ENCODE data around the gene SCP2D1. TPM values are rescaled to one million over a fixed set of nuclear protein-coding genes. Genes with fewer than 3 reads are reported as not detected.

The SCP2D1 gene
- total RNA-seq, 4 donors from 2014 or later: not detected

DNA sequence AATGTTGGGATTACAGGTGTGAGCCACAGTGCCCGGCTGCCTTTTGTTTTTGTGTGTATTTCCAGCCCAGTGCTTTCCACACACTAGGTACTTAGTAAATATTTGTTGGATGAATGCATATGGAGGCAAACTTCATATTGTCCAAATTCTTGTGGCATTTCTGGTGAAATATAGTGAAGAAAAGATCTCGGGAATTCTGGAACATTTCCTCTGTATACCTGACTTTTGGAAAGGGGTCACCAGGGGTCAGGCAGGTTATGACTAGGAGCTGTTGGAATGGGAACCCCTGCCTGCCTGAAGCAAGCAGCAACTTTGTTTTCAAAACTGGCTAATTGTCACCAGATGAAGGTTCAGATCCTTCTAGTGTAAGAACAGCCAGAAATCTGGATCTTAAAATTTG, 12.1 kb upstream of the SCP2D1 start:
- Histone ChIP-seq H3K36me3 (no peaks in the 10 kb centered on the region), H3K9me3 (peaks cover 0 to 3% (median 0%) of the 10 kb centered on the region in 3 donors), H3K4me3 (no peak overlapping the region), H3K27ac (no peak overlapping the region), H3K4me1 (no peaks in the 10 kb centered on the region), H3K27me3 (no peaks in the 10 kb centered on the region)
- no peak for ATAC-seq
- TF ChIP-seq, protein P1, sequence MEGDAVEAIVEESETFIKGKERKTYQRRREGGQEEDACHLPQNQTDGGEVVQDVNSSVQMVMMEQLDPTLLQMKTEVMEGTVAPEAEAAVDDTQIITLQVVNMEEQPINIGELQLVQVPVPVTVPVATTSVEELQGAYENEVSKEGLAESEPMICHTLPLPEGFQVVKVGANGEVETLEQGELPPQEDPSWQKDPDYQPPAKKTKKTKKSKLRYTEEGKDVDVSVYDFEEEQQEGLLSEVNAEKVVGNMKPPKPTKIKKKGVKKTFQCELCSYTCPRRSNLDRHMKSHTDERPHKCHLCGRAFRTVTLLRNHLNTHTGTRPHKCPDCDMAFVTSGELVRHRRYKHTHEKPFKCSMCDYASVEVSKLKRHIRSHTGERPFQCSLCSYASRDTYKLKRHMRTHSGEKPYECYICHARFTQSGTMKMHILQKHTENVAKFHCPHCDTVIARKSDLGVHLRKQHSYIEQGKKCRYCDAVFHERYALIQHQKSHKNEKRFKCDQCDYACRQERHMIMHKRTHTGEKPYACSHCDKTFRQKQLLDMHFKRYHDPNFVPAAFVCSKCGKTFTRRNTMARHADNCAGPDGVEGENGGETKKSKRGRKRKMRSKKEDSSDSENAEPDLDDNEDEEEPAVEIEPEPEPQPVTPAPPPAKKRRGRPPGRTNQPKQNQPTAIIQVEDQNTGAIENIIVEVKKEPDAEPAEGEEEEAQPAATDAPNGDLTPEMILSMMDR (IDR thresholded peaks at IDR 0.05): no peak
- TF ChIP-seq POLR2A (IDR thresholded peaks at IDR 0.05) (no peak), POLR2AphosphoS5 (IDR thresholded peaks at IDR 0.05) (no peak), EP300 (IDR thresholded peaks at IDR 0.05) (no peak)
- WGBS, 2 donors (ENCODE audit: low coverage in 1 of 2): 73 to 100% methylated on average over 1 to 2 of the region's 2 CpGs

DNA sequence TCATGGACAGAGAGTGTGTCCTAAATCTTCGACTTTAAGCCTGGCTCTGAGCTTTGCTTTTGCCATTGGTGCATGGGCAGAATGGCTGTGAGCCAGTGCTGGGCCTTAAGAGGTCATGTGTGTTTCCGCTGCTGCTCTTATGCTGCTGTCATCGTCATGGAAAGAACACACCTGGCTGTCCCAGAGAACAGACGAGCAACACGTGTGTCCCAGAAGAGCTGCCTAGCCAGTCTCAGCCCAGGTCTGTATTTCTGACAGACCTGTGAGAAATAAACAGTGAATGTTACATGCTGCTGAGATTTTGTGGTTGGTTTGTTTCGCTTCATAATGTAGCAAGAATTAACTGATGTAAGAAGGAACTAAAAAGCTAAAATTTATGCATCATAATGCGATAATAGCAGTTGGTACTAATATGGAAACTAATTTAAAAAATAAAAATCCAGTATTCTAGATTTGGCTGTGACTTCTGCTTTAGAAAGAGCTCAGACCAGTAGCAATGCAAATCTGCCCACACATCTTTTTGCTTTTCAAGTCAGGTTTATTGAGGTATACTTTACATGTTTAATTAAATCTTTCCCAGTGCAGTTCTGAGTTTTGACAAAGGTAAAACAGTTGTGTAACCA, 11.5 kb upstream of the SCP2D1 start:
- Histone ChIP-seq H3K4me1 (no peaks in the 10 kb centered on the region), H3K36me3 (no peaks in the 10 kb centered on the region), H3K27ac (no peak overlapping the region), H3K4me3 (no peak overlapping the region), H3K9me3 (no peaks in the 10 kb centered on the region), H3K27me3 (no peaks in the 10 kb centered on the region)
- 41 to 46% methylated on average over 2 to 7 of the region's 7 CpGs for WGBS, 2 donors (ENCODE audit: low coverage in 1 of 2)
- TF ChIP-seq POLR2AphosphoS5 (IDR thresholded peaks at IDR 0.05) (no peak), POLR2A (IDR thresholded peaks at IDR 0.05) (no peak), EP300 (IDR thresholded peaks at IDR 0.05) (no peak)
- TF ChIP-seq, protein P1 (IDR thresholded peaks at IDR 0.05): no peak
- ATAC-seq: no peak

DNA sequence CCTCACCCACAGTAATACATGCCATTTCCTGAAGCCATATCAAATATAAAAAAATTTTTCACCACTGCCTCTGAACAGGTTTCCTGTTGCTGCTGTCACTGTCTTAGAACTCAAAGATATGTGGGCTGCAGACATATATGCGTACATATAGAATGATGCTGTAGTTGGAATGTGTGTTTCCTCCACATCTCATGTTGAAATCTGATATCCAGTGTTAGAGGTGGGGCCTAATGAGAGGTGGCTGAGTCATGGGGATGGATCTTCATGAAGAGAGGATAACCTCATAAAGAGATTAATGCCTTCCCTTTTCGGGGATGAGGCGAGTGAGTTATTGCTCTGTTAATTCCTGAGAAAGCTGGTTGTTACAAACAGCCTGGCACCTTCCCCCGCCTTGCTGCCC, 7.7 kb upstream of the SCP2D1 start:
- no peak overlapping the region for H3K4me3 ChIP-seq
- ATAC-seq: no peak
- H3K4me1 ChIP-seq: no peaks in the 10 kb centered on the region
- no peaks in the 10 kb centered on the region for H3K27me3 ChIP-seq
- WGBS, 2 donors (ENCODE audit: low coverage in 1 of 2): 83 to 89% methylated on average over 4 of the region's 4 CpGs
- no peak overlapping the region for H3K27ac ChIP-seq
- no peaks in the 10 kb centered on the region for H3K36me3 ChIP-seq
- TF ChIP-seq POLR2AphosphoS5 (IDR thresholded peaks at IDR 0.05): no peak
- TF ChIP-seq, protein P1 (IDR thresholded peaks at IDR 0.05): no peak
- TF ChIP-seq POLR2A (IDR thresholded peaks at IDR 0.05): no peak
- no peak for TF ChIP-seq EP300 (IDR thresholded peaks at IDR 0.05)
- no peaks in the 10 kb centered on the region for H3K9me3 ChIP-seq

DNA sequence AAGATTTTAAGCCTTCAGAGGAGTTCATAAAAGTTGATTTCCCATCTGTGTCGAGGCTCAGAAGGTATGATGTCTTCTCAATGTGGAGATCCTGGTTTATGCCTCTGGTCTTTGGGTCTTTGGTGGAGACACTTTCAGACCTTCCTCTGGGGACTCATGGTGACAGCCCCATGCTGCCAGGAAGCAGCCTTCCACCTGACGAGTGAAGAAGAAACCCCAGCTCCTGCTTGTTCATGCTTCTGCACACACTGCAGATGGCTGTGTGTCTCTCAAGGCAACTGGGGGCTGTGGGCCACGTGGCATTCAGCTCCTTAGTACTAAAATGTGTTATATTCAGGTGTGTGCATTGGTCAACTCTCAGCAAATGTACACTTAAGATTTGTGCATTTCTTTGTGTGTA, 4.9 kb upstream of the SCP2D1 start:
- TF ChIP-seq, protein P1 (IDR thresholded peaks at IDR 0.05): no peak
- TF ChIP-seq POLR2AphosphoS5 (IDR thresholded peaks at IDR 0.05): no peak
- TF ChIP-seq POLR2A (IDR thresholded peaks at IDR 0.05): no peak
- TF ChIP-seq EP300 (IDR thresholded peaks at IDR 0.05): no peak
- Histone ChIP-seq H3K9me3 (no peaks in the 10 kb centered on the region), H3K27me3 (no peaks in the 10 kb centered on the region), H3K36me3 (no peaks in the 10 kb centered on the region), H3K27ac (no peak overlapping the region), H3K4me3 (no peak overlapping the region), H3K4me1 (no peaks in the 10 kb centered on the region)
- WGBS, 2 donors (ENCODE audit: low coverage in 1 of 2): 50% methylated on average over 1 of the region's 3 CpGs; no CpG with 5 or more reads in 1 of the 2 donors
- ATAC-seq: no peak

DNA sequence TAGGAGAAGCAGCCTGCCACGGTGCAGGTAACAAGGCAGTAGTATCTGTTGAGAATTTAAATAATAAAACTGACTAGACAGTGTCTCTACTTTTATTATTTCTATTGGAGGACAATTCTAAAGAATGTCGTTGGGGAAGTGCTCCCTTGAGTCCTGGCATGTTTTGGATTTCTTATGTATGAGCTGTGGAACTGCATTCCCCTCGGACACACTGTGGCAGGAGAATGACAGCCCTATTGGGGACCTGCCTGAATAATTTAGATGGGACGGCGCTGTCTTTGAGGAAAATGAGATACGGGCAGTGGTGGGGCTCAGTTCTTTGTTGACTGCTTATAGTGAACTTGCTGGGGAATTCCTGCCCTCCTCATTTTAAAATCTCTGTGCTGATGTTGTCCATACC, 2.4 kb upstream of the SCP2D1 start:
- no peak overlapping the region for H3K27ac ChIP-seq
- H3K9me3 ChIP-seq: no peaks in the 10 kb centered on the region
- H3K4me3 ChIP-seq: no peak overlapping the region
- no peak for ATAC-seq
- 74 to 93% methylated on average over 4 to 5 of the region's 6 CpGs for WGBS, 2 donors (ENCODE audit: low coverage in 1 of 2)
- no peaks in the 10 kb centered on the region for H3K4me1 ChIP-seq
- TF ChIP-seq, protein P1 (IDR thresholded peaks at IDR 0.05): no peak
- TF ChIP-seq POLR2AphosphoS5 (IDR thresholded peaks at IDR 0.05): no peak
- TF ChIP-seq POLR2A (IDR thresholded peaks at IDR 0.05): no peak
- no peak for TF ChIP-seq EP300 (IDR thresholded peaks at IDR 0.05)
- H3K27me3 ChIP-seq: no peaks in the 10 kb centered on the region
- no peaks in the 10 kb centered on the region for H3K36me3 ChIP-seq
